CD4-positive, alpha-beta T cell (primary cell): Measurements from ENCODE around the gene FAM8A1. TPM values are rescaled to one million over a fixed set of nuclear protein-coding genes. Genes with fewer than 3 reads are reported as not detected.
"Not testable (repeated sequence)": the region's sequence is repeated elsewhere in the genome, so short reads cannot be mapped to it uniquely, and the experiment has no call there.

Source experiments
- ATAC-seq: fragments of 200-7000 bp; cut with Tn5 transposase; one replicate; pipeline ENCODE4 v1.10.0; 2022; ENCODE audit warnings: mild to moderate bottlenecking; ENCODE audit not compliant: poor library complexity
- CTCF ChIA-PET: fragments of 350-600 bp; sonication (Branson Sonifier 250); formaldehyde crosslinking; loops from one replicate; lab custom pipeline; 2021; ENCODE audit warnings: antibody characterized with exemption, inconsistent platforms; lab: Charles Lee
- POLR2A ChIA-PET: fragments of 350-600 bp; sonication (Branson Sonifier 250); formaldehyde crosslinking; loops from one replicate; lab custom pipeline; 2021; ENCODE audit warnings: antibody characterized with exemption, inconsistent platforms; lab: Charles Lee
- DNase-seq, 14 experiments: peaks; one replicate each; pipeline ENCODE4 v3.0.0-alpha.2; 2013 to 2020; ENCODE audit warnings: mixed read lengths in 2 of 14
- H3K27ac ChIP-seq, 2 donors: one replicate each; pipeline versions ENCODE4 v1.5.1 to v1.7.0; 2013; ENCODE audit warnings: low read length in 2 of 2, low read depth in 1 of 2, mild to moderate bottlenecking in 1 of 2
- H3K27me3 ChIP-seq, 2 experiments: 1 replicate in 1 of 2; 2 replicates in 1 of 2; pipeline versions ENCODE4 v1.6.1 to v1.7.0; 2013; ENCODE audit warnings: low read length in 2 of 2, control low read depth in 1 of 2, mild to moderate bottlenecking in 1 of 2, moderate library complexity in 1 of 2; ENCODE audit not compliant: insufficient read depth in 2 of 2, control insufficient read depth in 1 of 2
- H3K36me3 ChIP-seq: one replicate; pipeline ENCODE4 v1.6.1; 2013; ENCODE audit warnings: low read length, control low read depth; ENCODE audit not compliant: insufficient read depth
- H3K4me1 ChIP-seq: one replicate; pipeline ENCODE4 v1.6.1; 2013; ENCODE audit warnings: low read length, control low read depth; ENCODE audit not compliant: insufficient read depth
- H3K4me3 ChIP-seq: one replicate; pipeline ENCODE4 v1.5.1; 2013; ENCODE audit warnings: mild to moderate bottlenecking, low read length, moderate library complexity
- H3K9me3 ChIP-seq, 2 experiments: 1 replicate in 1 of 2; 2 replicates in 1 of 2; pipeline versions ENCODE4 v1.6.1 to v1.7.0; 2013; ENCODE audit warnings: low read length in 2 of 2, mild to moderate bottlenecking in 2 of 2, control low read depth in 1 of 2, moderate library complexity in 1 of 2; ENCODE audit not compliant: control insufficient read depth in 1 of 2, insufficient read depth in 1 of 2
- H3K27ac Mint-ChIP-seq: one replicate; pipeline ENCODE4 v1.8.0; 2020; ENCODE audit warnings: mixed read lengths
- H3K27me3 Mint-ChIP-seq: one replicate; pipeline ENCODE4 v1.8.0; 2021; ENCODE audit warnings: mixed read lengths
- H3K36me3 Mint-ChIP-seq: one replicate; pipeline ENCODE4 v1.8.0; 2021; ENCODE audit warnings: low read depth, mixed read lengths
- H3K4me1 Mint-ChIP-seq: one replicate; pipeline ENCODE4 v1.8.0; 2021; ENCODE audit warnings: low read depth, mixed read lengths
- H3K4me3 Mint-ChIP-seq: one replicate; pipeline ENCODE4 v1.8.0; 2020; ENCODE audit warnings: mild to moderate bottlenecking, mixed read lengths
- H3K9me3 Mint-ChIP-seq: one replicate; pipeline ENCODE4 v1.8.0; 2020; ENCODE audit warnings: mixed read lengths
- intact Hi-C, 2 experiments: fragments of 100-400 bp; cut with DNase I in 1 of 2; cut with micrococcal nuclease in 1 of 2; formaldehyde crosslinking; loops; one replicate each; pipeline versions ENCODE4 v1.15.1 to v1.9.0; 2023 to 2025; cut with DNase I, micrococcal nuclease
- total RNA-seq, 174 experiments: library from RNA in 2 of 174; stranded (reverse) in 2 of 174; gene quantifications; one replicate each; pipeline ENCODE4 v1.2.3 and lab custom pipeline; 2021 to 2026
- TF ChIP-seq, protein P1 (sequence below): fragments of 200-600 bp; IDR thresholded peaks from one replicate; pipeline ENCODE4 v1.8.0; 2022; ENCODE audit warnings: antibody characterized with exemption, mild to moderate bottlenecking

FAM8A1 gene
- total RNA-seq, 2 experiments from 2014 or later: 31.4 to 31.9 TPM

GRCh38 chr6:17574866-17575560, 25.1 kb upstream of the FAM8A1 start:
- no peak overlapping the region for H3K4me3 ChIP-seq
- no peaks in the 10 kb centered on the region for H3K36me3 ChIP-seq
- Mint-ChIP-seq H3K27me3 (peaks cover 42% of the 10 kb centered on the region), H3K27ac (no peak overlapping the region), H3K9me3 (no peaks in the 10 kb centered on the region), H3K36me3 (no peaks in the 10 kb centered on the region), H3K4me1 (no peaks in the 10 kb centered on the region), H3K4me3 (no peak overlapping the region)
- ChIA-PET POLR2A (no interaction called here), CTCF (interaction anchor here (0.6 kb wide), 1 partner anchor 57 kb away, joined by 3 read pairs; no protein-coding TSS in a partner anchor)
- no peaks in the 10 kb centered on the region for H3K4me1 ChIP-seq
- H3K27ac ChIP-seq: no peak overlapping the region
- H3K27me3 ChIP-seq: peaks cover 0 to 6% of the 10 kb centered on the region in 2 experiments
- peaks cover 8 to 10% of the 10 kb centered on the region in 2 experiments for H3K9me3 ChIP-seq
- TF ChIP-seq, protein P1, sequence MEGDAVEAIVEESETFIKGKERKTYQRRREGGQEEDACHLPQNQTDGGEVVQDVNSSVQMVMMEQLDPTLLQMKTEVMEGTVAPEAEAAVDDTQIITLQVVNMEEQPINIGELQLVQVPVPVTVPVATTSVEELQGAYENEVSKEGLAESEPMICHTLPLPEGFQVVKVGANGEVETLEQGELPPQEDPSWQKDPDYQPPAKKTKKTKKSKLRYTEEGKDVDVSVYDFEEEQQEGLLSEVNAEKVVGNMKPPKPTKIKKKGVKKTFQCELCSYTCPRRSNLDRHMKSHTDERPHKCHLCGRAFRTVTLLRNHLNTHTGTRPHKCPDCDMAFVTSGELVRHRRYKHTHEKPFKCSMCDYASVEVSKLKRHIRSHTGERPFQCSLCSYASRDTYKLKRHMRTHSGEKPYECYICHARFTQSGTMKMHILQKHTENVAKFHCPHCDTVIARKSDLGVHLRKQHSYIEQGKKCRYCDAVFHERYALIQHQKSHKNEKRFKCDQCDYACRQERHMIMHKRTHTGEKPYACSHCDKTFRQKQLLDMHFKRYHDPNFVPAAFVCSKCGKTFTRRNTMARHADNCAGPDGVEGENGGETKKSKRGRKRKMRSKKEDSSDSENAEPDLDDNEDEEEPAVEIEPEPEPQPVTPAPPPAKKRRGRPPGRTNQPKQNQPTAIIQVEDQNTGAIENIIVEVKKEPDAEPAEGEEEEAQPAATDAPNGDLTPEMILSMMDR: no peak
- intact Hi-C loops: no loop called here
- ATAC-seq (no peak), DNase-seq (no peak)

GRCh38 chr6:17577059-17577458, 23.0 kb upstream of the FAM8A1 start:
- TF ChIP-seq, protein P1: no peak
- Histone ChIP-seq H3K4me3 (no peak overlapping the region), H3K4me1 (peaks cover 3% of the 10 kb centered on the region), H3K36me3 (no peaks in the 10 kb centered on the region), H3K27ac (no peak overlapping the region), H3K9me3 (peaks cover 10 to 11% of the 10 kb centered on the region in 2 experiments), H3K27me3 (peaks cover 0 to 8% of the 10 kb centered on the region in 2 experiments)
- no peaks in the 10 kb centered on the region for H3K36me3 Mint-ChIP-seq
- H3K4me1 Mint-ChIP-seq: no peaks in the 10 kb centered on the region
- H3K27me3 Mint-ChIP-seq: peaks cover 38% of the 10 kb centered on the region
- CTCF ChIA-PET: no interaction called here
- no peak for ATAC-seq
- no peak for DNase-seq
- no peaks in the 10 kb centered on the region for H3K9me3 Mint-ChIP-seq
- no peak overlapping the region for H3K4me3 Mint-ChIP-seq
- H3K27ac Mint-ChIP-seq: no peak overlapping the region
- intact Hi-C loops: no loop called here
- POLR2A ChIA-PET: no interaction called here

DNA sequence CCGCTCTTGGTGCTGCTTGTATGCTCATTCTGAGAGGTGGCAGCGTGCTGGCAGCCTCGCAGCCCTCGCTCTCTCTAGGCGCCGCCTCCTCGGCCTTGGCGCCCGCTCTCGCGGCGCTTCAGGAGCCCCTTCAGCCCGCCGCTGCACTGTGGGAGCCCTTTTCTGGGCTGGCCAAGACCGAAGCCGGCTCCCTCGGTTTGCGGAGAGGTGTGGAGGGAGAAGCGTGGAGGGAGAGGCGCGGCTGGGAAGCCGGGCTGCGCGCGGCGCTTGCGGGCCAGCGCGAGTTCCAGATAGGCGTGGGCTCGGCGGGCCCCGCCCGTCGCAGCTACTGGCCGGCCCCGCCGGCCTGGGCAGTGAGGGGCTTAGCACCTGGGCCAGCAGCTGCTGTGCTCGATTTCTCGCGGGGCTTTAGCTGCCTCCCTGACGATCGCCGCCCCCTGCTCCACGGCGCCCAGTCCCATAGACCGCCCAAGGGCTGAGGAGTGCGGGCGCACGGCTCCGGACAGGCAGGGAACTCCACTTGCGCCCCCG, 19.5 kb upstream of the FAM8A1 start:
- TF ChIP-seq, protein P1: no peak
- H3K36me3 Mint-ChIP-seq: no peaks in the 10 kb centered on the region
- Histone ChIP-seq H3K4me1 (peaks cover 3% of the 10 kb centered on the region), H3K4me3 (peak overlapping the region; percentile 42), H3K36me3 (no peaks in the 10 kb centered on the region), H3K27me3 (peaks cover 0 to 4% of the 10 kb centered on the region in 2 experiments), H3K9me3 (peaks cover 10 to 11% of the 10 kb centered on the region in 2 experiments), H3K27ac (no peak overlapping the region)
- H3K4me1 Mint-ChIP-seq: peaks cover 4% of the 10 kb centered on the region
- ATAC-seq (peak; percentile 69), DNase-seq (peak in 6 of 14 experiments; percentile 17 to 43 (median 27))
- H3K27ac Mint-ChIP-seq: no peak overlapping the region
- intact Hi-C loops: loop anchor here in 1 of 2 experiments (5.0 to 10.0 kb wide), 2 partner anchors 237 to 574 kb away; partner anchors contain the start of genes KDM1B and TPMT
- CTCF ChIA-PET: no interaction called here
- POLR2A ChIA-PET: interaction anchor here (1.2 kb wide), 1 partner anchor 19 kb away, joined by 5 read pairs; the partner anchor contains the start of gene FAM8A1
- H3K4me3 Mint-ChIP-seq: peak overlapping the region; percentile 71
- no peaks in the 10 kb centered on the region for H3K9me3 Mint-ChIP-seq
- H3K27me3 Mint-ChIP-seq: peaks cover 12% of the 10 kb centered on the region

DNA sequence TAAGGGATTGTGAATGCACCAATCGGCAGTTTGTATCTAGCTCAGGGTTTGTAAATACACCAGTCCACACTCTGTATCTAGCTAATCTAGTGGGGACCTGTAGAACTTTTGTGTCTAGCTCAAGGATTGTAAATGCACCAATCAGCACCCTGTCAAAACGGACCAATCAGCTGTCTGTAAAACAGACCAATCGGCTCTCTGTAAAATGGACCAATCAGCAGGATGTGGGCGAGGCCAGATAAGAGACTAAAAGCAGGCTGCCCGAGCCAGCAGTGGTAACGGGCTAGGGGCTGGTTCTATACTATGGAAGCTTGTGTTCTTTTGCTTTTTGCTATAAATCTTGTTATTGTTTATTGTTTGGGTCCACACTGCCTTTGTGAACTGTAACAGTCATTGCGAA, 18.8 kb upstream of the FAM8A1 start:
- CTCF ChIA-PET, H3K27ac ChIP-seq, H3K27ac Mint-ChIP-seq, H3K4me3 ChIP-seq, H3K36me3 ChIP-seq, DNase-seq, H3K4me1 ChIP-seq, H3K36me3 Mint-ChIP-seq, H3K9me3 Mint-ChIP-seq, H3K4me1 Mint-ChIP-seq, H3K27me3 ChIP-seq, ATAC-seq, H3K9me3 ChIP-seq: not testable (repeated sequence)
- POLR2A ChIA-PET: interaction anchor here (1.2 kb wide), 1 partner anchor 19 kb away, joined by 5 read pairs; the partner anchor contains the start of gene FAM8A1
- H3K4me3 Mint-ChIP-seq: peak overlapping the region; percentile 71
- H3K27me3 Mint-ChIP-seq: peaks cover 12% of the 10 kb centered on the region
- intact Hi-C loops: loop anchor here in 1 of 2 experiments (5.0 to 10.0 kb wide), 2 partner anchors 236 to 574 kb away; partner anchors contain the start of genes KDM1B and TPMT
